KG1 (cell line): ENCODE measurements around the gene OR1J1.

Experiments
- DNase-seq: peaks from one replicate; lab custom pipeline; 2025; lab: John Stamatoyannopoulos, UW

The OR1J1 gene

GRCh38 chr9:122445155-122445749, 32.5 kb downstream of the OR1J1 start:
- DNase-seq: no peak

- DNase-seq: no peak
Observed at GRCh38 chr9:122444041-122444733, 33.5 kb downstream of the OR1J1 start.

GRCh38 chr9:122442568-122442967, 35.2 kb downstream of the OR1J1 start:
- DNase-seq: no peak
